ENCODE results near the gene PLA2G4B. TPM values are rescaled to one million over a fixed set of nuclear protein-coding genes. Genes with fewer than 3 reads are reported as not detected.

PLA2G4B gene
- total and polyA plus RNA-seq, 4 donors: 3.3 to 31.2 (median 14.6) TPM

- H3K27ac ChIP-seq (ENCODE audit: low read depth, low read length): no peak overlapping the region
- WGBS (ENCODE audit: insufficient coverage): 62% methylated on average over 12 of the region's 17 CpGs
- H3K4me1 ChIP-seq (ENCODE audit: control insufficient read depth, insufficient read depth, low read length): peaks cover 45% of the 10 kb centered on the region
- peaks cover 28% of the 10 kb centered on the region for H3K36me3 ChIP-seq (ENCODE audit: control insufficient read depth, insufficient read depth, low read length)
- no peaks in the 10 kb centered on the region for H3K27me3 ChIP-seq (ENCODE audit: control insufficient read depth, insufficient read depth, low read length)
- no peaks in the 10 kb centered on the region for H3K9me3 ChIP-seq (ENCODE audit: control insufficient read depth, insufficient read depth, low read length)
- no peak for DNase-seq (ENCODE audit: low read depth in 4 of 6, low spot score in 6 of 6)
- H3K4me3 ChIP-seq (ENCODE audit: low read depth, low read length): no peak overlapping the region
These were observed 14.3 kb downstream of the PLA2G4B start for GRCh38 chr15:41852736-41853590.

- H3K4me1 ChIP-seq (ENCODE audit: control insufficient read depth, insufficient read depth, low read length): peaks cover 43% of the 10 kb centered on the region
- no peak overlapping the region for H3K27ac ChIP-seq (ENCODE audit: low read depth, low read length)
- H3K27me3 ChIP-seq (ENCODE audit: control insufficient read depth, insufficient read depth, low read length): no peaks in the 10 kb centered on the region
- WGBS (ENCODE audit: insufficient coverage): 63% methylated on average over 5 of the region's 10 CpGs
- H3K9me3 ChIP-seq (ENCODE audit: control insufficient read depth, insufficient read depth, low read length): no peaks in the 10 kb centered on the region
- peak in 1 of 6 donors; percentile 29 for DNase-seq (ENCODE audit: low read depth in 4 of 6, low spot score in 6 of 6)
- H3K4me3 ChIP-seq (ENCODE audit: low read depth, low read length): no peak overlapping the region
- peaks cover 20% of the 10 kb centered on the region for H3K36me3 ChIP-seq (ENCODE audit: control insufficient read depth, insufficient read depth, low read length)
These were observed 15.2 kb downstream of the PLA2G4B start for GRCh38 chr15:41853831-41854230.

GRCh38 chr15:41854443-41854842 lies 15.8 kb downstream of the PLA2G4B start:
- Histone ChIP-seq H3K27me3 (ENCODE audit: control insufficient read depth, insufficient read depth, low read length) (no peaks in the 10 kb centered on the region), H3K4me1 (ENCODE audit: control insufficient read depth, insufficient read depth, low read length) (peaks cover 43% of the 10 kb centered on the region), H3K36me3 (ENCODE audit: control insufficient read depth, insufficient read depth, low read length) (peaks cover 14% of the 10 kb centered on the region), H3K27ac (ENCODE audit: low read depth, low read length) (no peak overlapping the region), H3K4me3 (ENCODE audit: low read depth, low read length) (no peak overlapping the region), H3K9me3 (ENCODE audit: control insufficient read depth, insufficient read depth, low read length) (no peaks in the 10 kb centered on the region)
- 95% methylated on average over 9 of the region's 9 CpGs for WGBS (ENCODE audit: insufficient coverage)
- no peak for DNase-seq (ENCODE audit: low read depth in 4 of 6, low spot score in 6 of 6)

GRCh38 chr15:41855261-41855961 lies 16.8 kb downstream of the PLA2G4B start:
- Histone ChIP-seq H3K36me3 (ENCODE audit: control insufficient read depth, insufficient read depth, low read length) (peaks cover 9% of the 10 kb centered on the region), H3K27me3 (ENCODE audit: control insufficient read depth, insufficient read depth, low read length) (no peaks in the 10 kb centered on the region), H3K4me3 (ENCODE audit: low read depth, low read length) (no peak overlapping the region), H3K4me1 (ENCODE audit: control insufficient read depth, insufficient read depth, low read length) (peaks cover 43% of the 10 kb centered on the region), H3K27ac (ENCODE audit: low read depth, low read length) (no peak overlapping the region), H3K9me3 (ENCODE audit: control insufficient read depth, insufficient read depth, low read length) (no peaks in the 10 kb centered on the region)
- peak in 1 of 6 donors; percentile 48 for DNase-seq (ENCODE audit: low read depth in 4 of 6, low spot score in 6 of 6)
- WGBS (ENCODE audit: insufficient coverage): 48% methylated on average over 27 of the region's 30 CpGs

GRCh38 chr15:41856262-41856661 lies 17.6 kb downstream of the PLA2G4B start:
- DNase-seq (ENCODE audit: low read depth in 4 of 6, low spot score in 6 of 6): no peak
- no peaks in the 10 kb centered on the region for H3K27me3 ChIP-seq (ENCODE audit: control insufficient read depth, insufficient read depth, low read length)
- no peaks in the 10 kb centered on the region for H3K9me3 ChIP-seq (ENCODE audit: control insufficient read depth, insufficient read depth, low read length)
- 87% methylated on average over 17 of the region's 17 CpGs for WGBS (ENCODE audit: insufficient coverage)
- no peak overlapping the region for H3K4me3 ChIP-seq (ENCODE audit: low read depth, low read length)
- H3K27ac ChIP-seq (ENCODE audit: low read depth, low read length): no peak overlapping the region
- peaks cover 39% of the 10 kb centered on the region for H3K4me1 ChIP-seq (ENCODE audit: control insufficient read depth, insufficient read depth, low read length)
- H3K36me3 ChIP-seq (ENCODE audit: control insufficient read depth, insufficient read depth, low read length): peaks cover 4% of the 10 kb centered on the region

- DNase-seq (ENCODE audit: low read depth in 4 of 6, low spot score in 6 of 6): no peak
- 93% methylated on average over 12 of the region's 12 CpGs for WGBS (ENCODE audit: insufficient coverage)
- H3K9me3 ChIP-seq (ENCODE audit: control insufficient read depth, insufficient read depth, low read length): no peaks in the 10 kb centered on the region
- H3K36me3 ChIP-seq (ENCODE audit: control insufficient read depth, insufficient read depth, low read length): peaks cover 6% of the 10 kb centered on the region
- peaks cover 40% of the 10 kb centered on the region for H3K4me1 ChIP-seq (ENCODE audit: control insufficient read depth, insufficient read depth, low read length)
- H3K4me3 ChIP-seq (ENCODE audit: low read depth, low read length): no peak overlapping the region
- H3K27ac ChIP-seq (ENCODE audit: low read depth, low read length): no peak overlapping the region
- H3K27me3 ChIP-seq (ENCODE audit: control insufficient read depth, insufficient read depth, low read length): no peaks in the 10 kb centered on the region
These were observed 18.1 kb downstream of the PLA2G4B start for GRCh38 chr15:41856716-41857115.

DNA sequence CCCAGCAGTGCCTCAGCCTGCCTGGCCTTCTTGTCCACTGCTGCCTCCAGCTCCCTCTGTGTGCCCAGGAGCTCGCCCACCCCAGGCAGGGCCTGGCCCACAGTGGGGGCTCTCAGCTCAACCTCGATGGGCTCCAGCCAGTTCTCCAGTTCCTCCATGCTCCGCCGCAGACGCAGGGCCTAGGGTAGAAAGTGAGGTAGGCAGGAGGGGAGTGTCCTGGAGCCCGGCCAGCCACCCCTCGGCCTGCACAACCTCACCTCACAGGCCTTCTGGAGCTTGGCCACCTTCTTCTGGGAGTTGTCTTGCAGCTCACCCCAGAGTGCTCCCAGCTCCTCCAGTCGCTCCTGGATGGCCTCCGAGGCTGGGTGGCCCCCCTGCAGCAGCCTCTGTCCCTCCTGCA lies 18.7 kb downstream of the PLA2G4B start:
- Histone ChIP-seq H3K4me3 (ENCODE audit: low read depth, low read length) (no peak overlapping the region), H3K9me3 (ENCODE audit: control insufficient read depth, insufficient read depth, low read length) (no peaks in the 10 kb centered on the region), H3K27me3 (ENCODE audit: control insufficient read depth, insufficient read depth, low read length) (no peaks in the 10 kb centered on the region), H3K27ac (ENCODE audit: low read depth, low read length) (no peak overlapping the region), H3K4me1 (ENCODE audit: control insufficient read depth, insufficient read depth, low read length) (peaks cover 42% of the 10 kb centered on the region), H3K36me3 (ENCODE audit: control insufficient read depth, insufficient read depth, low read length) (peaks cover 6% of the 10 kb centered on the region)
- WGBS (ENCODE audit: insufficient coverage): 77% methylated on average over 5 of the region's 9 CpGs
- DNase-seq (ENCODE audit: low read depth in 4 of 6, low spot score in 6 of 6): no peak

DNA sequence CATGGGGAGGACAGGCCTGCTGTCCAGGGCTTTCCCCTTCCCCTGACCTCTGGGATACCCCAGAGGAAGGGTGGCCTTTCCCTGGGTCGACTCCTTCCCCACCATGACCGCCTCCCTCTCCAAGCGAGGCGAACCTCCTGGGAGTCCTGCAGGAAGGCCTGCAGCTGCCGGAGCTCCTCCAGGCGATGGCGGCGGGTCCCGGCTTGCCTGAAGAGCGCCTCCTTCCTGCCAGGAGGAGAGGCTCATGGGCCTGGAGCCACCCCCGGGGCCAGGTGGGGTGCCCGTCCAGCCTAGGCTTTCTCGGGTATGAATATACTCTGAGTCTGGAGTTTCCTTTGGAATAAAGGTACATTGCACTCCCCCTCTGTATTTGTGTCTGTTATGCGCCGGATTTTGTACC lies 20.1 kb downstream of the PLA2G4B start:
- Histone ChIP-seq H3K9me3 (ENCODE audit: control insufficient read depth, insufficient read depth, low read length) (no peaks in the 10 kb centered on the region), H3K4me1 (ENCODE audit: control insufficient read depth, insufficient read depth, low read length) (peaks cover 28% of the 10 kb centered on the region), H3K36me3 (ENCODE audit: control insufficient read depth, insufficient read depth, low read length) (peaks cover 3% of the 10 kb centered on the region), H3K27me3 (ENCODE audit: control insufficient read depth, insufficient read depth, low read length) (no peaks in the 10 kb centered on the region), H3K4me3 (ENCODE audit: low read depth, low read length) (no peak overlapping the region), H3K27ac (ENCODE audit: low read depth, low read length) (no peak overlapping the region)
- WGBS (ENCODE audit: insufficient coverage): 86% methylated on average over 12 of the region's 15 CpGs
- DNase-seq (ENCODE audit: low read depth in 4 of 6, low spot score in 6 of 6): no peak

- DNase-seq (ENCODE audit: low read depth in 4 of 6, low spot score in 6 of 6): no peak
- 72% methylated on average over 7 of the region's 15 CpGs for WGBS (ENCODE audit: insufficient coverage)
- Histone ChIP-seq H3K4me1 (ENCODE audit: control insufficient read depth, insufficient read depth, low read length) (peaks cover 13% of the 10 kb centered on the region), H3K36me3 (ENCODE audit: control insufficient read depth, insufficient read depth, low read length) (peaks cover 3% of the 10 kb centered on the region), H3K4me3 (ENCODE audit: low read depth, low read length) (no peak overlapping the region), H3K27me3 (ENCODE audit: control insufficient read depth, insufficient read depth, low read length) (no peaks in the 10 kb centered on the region), H3K27ac (ENCODE audit: low read depth, low read length) (no peak overlapping the region), H3K9me3 (ENCODE audit: control insufficient read depth, insufficient read depth, low read length) (no peaks in the 10 kb centered on the region)
These were observed 21.6 kb downstream of the PLA2G4B start for GRCh38 chr15:41860049-41860828.
